ENCODE measurements around the gene QRFP.

QRFP gene

GRCh38 chr9:130866474-130866965, 30.1 kb downstream of the QRFP start (continued):
- TF ChIP-seq ZNF121 (tag by site-specific recombination; IDR thresholded peaks at IDR 0.05) (peak; percentile 60), ZNF792 (tag by site-specific recombination; IDR thresholded peaks at IDR 0.05) (no peak), YY2 (tag by site-specific recombination; IDR thresholded peaks at IDR 0.05) (no peak), ZNF350 (tag by site-specific recombination; IDR thresholded peaks at IDR 0.05) (no peak), ZNF626 (tag by site-specific recombination; IDR thresholded peaks at IDR 0.05) (no peak)

GRCh38 chr9:130865921-130866320, 30.7 kb downstream of the QRFP start:
- H3K4me1 ChIP-seq (ENCODE audit: control insufficient read depth, insufficient read depth, low read length): no peaks in the 10 kb centered on the region
- no peaks in the 10 kb centered on the region for H3K9me3 ChIP-seq (ENCODE audit: control insufficient read depth, insufficient read depth, low read depth, low read length)
- ChIA-PET CTCF (interaction anchor here (0.6 to 13.9 kb wide), 54 partner anchors 8 to 471 kb away, joined by 3 to 400 read pairs (median 8); partner anchors contain the start of genes EXOSC2 and FIBCD1), POLR2A (interaction anchor here (0.7 to 1.2 kb wide), 3 partner anchors 29 to 165 kb away, joined by 3 to 6 read pairs (median 4); no protein-coding TSS in a partner anchor)
- no peak overlapping the region for H3K4me3 ChIP-seq (ENCODE audit: low read depth, low read length)
- TF ChIP-seq SCRT2 (tag by site-specific recombination; IDR thresholded peaks at IDR 0.05) (no peak), ZNF2 (tag by site-specific recombination; IDR thresholded peaks at IDR 0.05) (no peak), ZNF837 (tag by site-specific recombination; IDR thresholded peaks at IDR 0.05) (no peak), ZNF404 (tag by site-specific recombination; IDR thresholded peaks at IDR 0.05) (no peak), ZNF169 (tag by site-specific recombination; IDR thresholded peaks at IDR 0.05) (no peak), GLI4 (tag by site-specific recombination; IDR thresholded peaks at IDR 0.05) (no peak), ZNF341 (tag by site-specific recombination; IDR thresholded peaks at IDR 0.05; ENCODE audit: low read depth) (no peak), ZNF140 (tag by site-specific recombination; IDR thresholded peaks at IDR 0.05) (no peak), HOXA7 (CRISPR knock-in tag; IDR thresholded peaks at IDR 0.05; ENCODE audit: borderline replicate concordance) (no peak), ZNF433 (tag by site-specific recombination; IDR thresholded peaks at IDR 0.05; ENCODE audit: low read depth) (no peak), ZNF488 (tag by site-specific recombination; IDR thresholded peaks at IDR 0.05) (no peak), ZNF707 (tag by site-specific recombination; IDR thresholded peaks at IDR 0.05) (no peak), GLI2 (tag by site-specific recombination; IDR thresholded peaks at IDR 0.05; ENCODE audit: borderline replicate concordance, low read depth) (no peak)
- H3K27ac ChIP-seq (ENCODE audit: extremely low read depth, low read depth, low read length): no peak overlapping the region
- H3K36me3 ChIP-seq (ENCODE audit: control insufficient read depth in 2 of 2, insufficient read depth in 1 of 2, low read length in 2 of 2): peaks cover 0 to 59% of the 10 kb centered on the region in 2 experiments; a peak in 1 of 3 replicates

- POLR2A ChIA-PET: interaction anchor here (0.8 to 2.0 kb wide), 2 partner anchors 23 to 155 kb away, joined by 5 to 9 read pairs; no protein-coding TSS in a partner anchor
- no peak for TF ChIP-seq ZNF473 (tag by site-specific recombination; IDR thresholded peaks at IDR 0.05)
- no peak for TF ChIP-seq ZNF596 (tag by site-specific recombination; IDR thresholded peaks at IDR 0.05)
- H3K9me3 ChIP-seq (ENCODE audit: control insufficient read depth, insufficient read depth, low read depth, low read length): no peaks in the 10 kb centered on the region
- H3K4me3 ChIP-seq (ENCODE audit: low read depth, low read length): no peak overlapping the region
- no peak overlapping the region for H3K27ac ChIP-seq (ENCODE audit: extremely low read depth, low read depth, low read length)
- no peaks in the 10 kb centered on the region for H3K4me1 ChIP-seq (ENCODE audit: control insufficient read depth, insufficient read depth, low read length)
- CTCF ChIA-PET: interaction anchor here (0.7 to 13.9 kb wide), 22 partner anchors 10 to 472 kb away, joined by 3 to 400 read pairs (median 21); no protein-coding TSS in a partner anchor
- peaks cover 0 to 64% of the 10 kb centered on the region in 2 experiments; a peak in 1 of 3 replicates for H3K36me3 ChIP-seq (ENCODE audit: control insufficient read depth in 2 of 2, insufficient read depth in 1 of 2, low read length in 2 of 2)
These were observed 32.1 kb downstream of the QRFP start for GRCh38 chr9:130864541-130864940.

- H3K36me3 ChIP-seq (ENCODE audit: control insufficient read depth in 2 of 2, insufficient read depth in 1 of 2, low read length in 2 of 2): peaks cover 0 to 74% of the 10 kb centered on the region in 2 experiments; a peak in 1 of 3 replicates
- TF ChIP-seq ZNF350 (tag by site-specific recombination; IDR thresholded peaks at IDR 0.05) (no peak), ZNF48 (tag by site-specific recombination; IDR thresholded peaks at IDR 0.05) (no peak), ZNF791 (tag by site-specific recombination; IDR thresholded peaks at IDR 0.05) (no peak), SCRT2 (tag by site-specific recombination; IDR thresholded peaks at IDR 0.05) (no peak), ZNF221 (tag by site-specific recombination; IDR thresholded peaks at IDR 0.05; ENCODE audit: borderline replicate concordance) (no peak), ZNF670 (tag by site-specific recombination; IDR thresholded peaks at IDR 0.05; ENCODE audit: low read depth) (no peak), ZBTB6 (tag by site-specific recombination; IDR thresholded peaks at IDR 0.05) (no peak), ZNF544 (tag by site-specific recombination; IDR thresholded peaks at IDR 0.05) (no peak), ZNF529 (tag by site-specific recombination; IDR thresholded peaks at IDR 0.05; ENCODE audit: insufficient replicate concordance) (no peak), ZNF449 (tag by site-specific recombination; IDR thresholded peaks at IDR 0.05) (no peak), ZFP69B (tag by site-specific recombination; IDR thresholded peaks at IDR 0.05) (no peak)
- H3K27ac ChIP-seq (ENCODE audit: extremely low read depth, low read depth, low read length): no peak overlapping the region
- ChIA-PET POLR2A (interaction anchor here (2.0 kb wide), 1 partner anchor 153 kb away, joined by 5 read pairs; no protein-coding TSS in a partner anchor), CTCF (interaction anchor here (0.6 to 13.9 kb wide), 16 partner anchors 8 to 402 kb away, joined by 3 to 400 read pairs (median 8); no protein-coding TSS in a partner anchor)
- no peaks in the 10 kb centered on the region for H3K4me1 ChIP-seq (ENCODE audit: control insufficient read depth, insufficient read depth, low read length)
- H3K9me3 ChIP-seq (ENCODE audit: control insufficient read depth, insufficient read depth, low read depth, low read length): no peaks in the 10 kb centered on the region
- H3K4me3 ChIP-seq (ENCODE audit: low read depth, low read length): no peak overlapping the region
These were observed 33.9 kb downstream of the QRFP start for GRCh38 chr9:130862747-130863146.

All from HEK293 (cell line).